Uterus (tissue), 4 donors: Measurements from ENCODE around the gene RBM25. TPM values are rescaled to one million over a fixed set of nuclear protein-coding genes. Genes with fewer than 3 reads are reported as not detected.

Experiments used
- DNase-seq, 2 donors: peaks; one replicate each; pipeline ENCODE4 v3.0.0-alpha.2; 2019 to 2020
- H3K27ac ChIP-seq, 2 donors: fragments of 200-600 bp; sonication (generic); 1 replicate in 1 of 2; 2 replicates in 1 of 2; pipeline ENCODE4 v1.5.1; 2016 to 2018
- H3K27me3 ChIP-seq, 2 donors: fragments of 200-600 bp; sonication (generic); one replicate each; pipeline ENCODE4 v1.5.1; 2018 to 2019; ENCODE audit warnings: control low read depth in 1 of 2
- H3K36me3 ChIP-seq, 2 donors: fragments of 200-600 bp; sonication (generic); one replicate each; pipeline ENCODE4 v1.5.1; 2019; ENCODE audit warnings: control low read depth in 1 of 2
- H3K4me1 ChIP-seq, 2 donors: fragments of 200-600 bp; sonication (generic); one replicate each; pipeline ENCODE4 v1.5.1; 2018 to 2019; ENCODE audit warnings: control low read depth in 1 of 2
- H3K4me3 ChIP-seq, 2 donors: fragments of 200-600 bp; sonication (generic); 1 replicate in 1 of 2; 2 replicates in 1 of 2; pipeline ENCODE4 v1.5.1; 2018 to 2019; ENCODE audit warnings: mild to moderate bottlenecking in 1 of 2
- H3K9me3 ChIP-seq, 2 donors: fragments of 200-600 bp; sonication (generic); one replicate each; pipeline ENCODE4 v1.5.1; 2019; ENCODE audit warnings: control low read depth in 1 of 2
- POLR2A ChIP-seq, 2 donors: fragments of 450-650 bp; IDR thresholded peaks; one replicate each; pipeline ENCODE4 v1.6.1; 2016; ENCODE audit warnings: antibody characterized with exemption in 2 of 2, mild to moderate bottlenecking in 1 of 2, moderate library complexity in 1 of 2
- intact Hi-C: fragments of 100-400 bp; cut with DNase I; formaldehyde crosslinking; loops from one replicate; pipeline ENCODE4 v1.15.1; 2023; ENCODE audit warnings: low total_unique reads
- total RNA-seq, 4 donors: library from RNA; depleted of rRNA in 3 of 4; stranded (reverse); fragments of >200 nt in 3 of 4; gene quantifications; one replicate each; pipeline versions ENCODE4 v1.1.0 to v1.2.4, GENCODE V29; 2014 to 2023
- TF ChIP-seq, protein P1 (sequence below), 4 experiments: fragments of 200-600 bp in 2 of 4; fragments of 450-650 bp in 2 of 4; sonication (generic) in 2 of 4; IDR thresholded peaks; one replicate each; pipeline ENCODE4 v1.5.1; 2016 to 2019; ENCODE audit warnings: antibody characterized with exemption in 4 of 4, mild to moderate bottlenecking in 2 of 4, moderate library complexity in 1 of 4
- donor health status: DM: yes; HTN: yes; CAD: no.

The RBM25 gene
- total RNA-seq, 4 donors from 2014 or later: 26.2 to 96.1 (median 61.4) TPM

DNA sequence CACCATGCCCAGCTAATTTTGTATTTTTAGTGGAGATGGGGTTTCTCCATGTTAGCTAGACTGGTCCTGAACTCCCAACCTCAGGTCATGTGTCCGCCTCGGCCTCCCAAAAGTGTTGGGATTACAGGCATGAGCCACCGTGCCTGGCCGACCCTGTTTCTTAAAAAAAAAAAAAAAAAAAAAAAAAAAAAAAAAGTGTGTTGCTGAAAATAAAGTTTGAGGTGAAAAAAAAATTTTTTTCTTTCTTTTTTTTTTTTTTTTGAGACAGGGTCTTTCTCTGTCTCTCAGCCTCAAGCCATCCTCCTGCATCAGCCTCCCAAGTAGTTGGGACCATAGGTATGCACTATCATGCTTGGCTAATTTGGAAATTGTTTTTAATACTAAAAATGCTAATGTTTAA lies 11.3 kb downstream of the RBM25 start:
- Histone ChIP-seq H3K27me3 (no peaks in the 10 kb centered on the region), H3K4me3 (no peak overlapping the region), H3K27ac (no peak overlapping the region), H3K4me1 (no peaks in the 10 kb centered on the region), H3K9me3 (no peaks in the 10 kb centered on the region), H3K36me3 (no peaks in the 10 kb centered on the region)
- DNase-seq: no peak
- TF ChIP-seq POLR2A (IDR thresholded peaks at IDR 0.05): no peak
- TF ChIP-seq, protein P1, sequence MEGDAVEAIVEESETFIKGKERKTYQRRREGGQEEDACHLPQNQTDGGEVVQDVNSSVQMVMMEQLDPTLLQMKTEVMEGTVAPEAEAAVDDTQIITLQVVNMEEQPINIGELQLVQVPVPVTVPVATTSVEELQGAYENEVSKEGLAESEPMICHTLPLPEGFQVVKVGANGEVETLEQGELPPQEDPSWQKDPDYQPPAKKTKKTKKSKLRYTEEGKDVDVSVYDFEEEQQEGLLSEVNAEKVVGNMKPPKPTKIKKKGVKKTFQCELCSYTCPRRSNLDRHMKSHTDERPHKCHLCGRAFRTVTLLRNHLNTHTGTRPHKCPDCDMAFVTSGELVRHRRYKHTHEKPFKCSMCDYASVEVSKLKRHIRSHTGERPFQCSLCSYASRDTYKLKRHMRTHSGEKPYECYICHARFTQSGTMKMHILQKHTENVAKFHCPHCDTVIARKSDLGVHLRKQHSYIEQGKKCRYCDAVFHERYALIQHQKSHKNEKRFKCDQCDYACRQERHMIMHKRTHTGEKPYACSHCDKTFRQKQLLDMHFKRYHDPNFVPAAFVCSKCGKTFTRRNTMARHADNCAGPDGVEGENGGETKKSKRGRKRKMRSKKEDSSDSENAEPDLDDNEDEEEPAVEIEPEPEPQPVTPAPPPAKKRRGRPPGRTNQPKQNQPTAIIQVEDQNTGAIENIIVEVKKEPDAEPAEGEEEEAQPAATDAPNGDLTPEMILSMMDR (IDR thresholded peaks at IDR 0.05): no peak
- intact Hi-C loops: no loop called here

DNA sequence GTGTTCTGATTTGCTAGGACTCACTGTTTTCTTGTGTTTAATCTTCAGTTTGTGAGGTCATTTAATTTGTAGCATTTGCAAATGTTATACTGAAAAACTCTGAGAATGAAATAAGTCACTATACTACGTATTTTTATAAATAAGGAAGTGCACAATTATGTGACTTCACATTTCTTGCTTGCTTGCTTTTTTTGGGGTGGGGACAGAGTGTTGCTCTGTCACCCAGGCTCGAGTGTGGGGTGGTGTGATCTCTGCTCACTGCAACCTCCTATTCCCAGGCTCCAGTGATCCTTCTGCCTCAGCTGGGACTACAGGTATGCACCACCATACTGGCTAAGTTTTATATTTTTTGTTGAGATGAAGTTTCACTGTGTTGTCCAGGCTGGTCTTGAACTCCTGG lies 32.7 kb downstream of the RBM25 start:
- Histone ChIP-seq H3K36me3 (no peaks in the 10 kb centered on the region), H3K27me3 (no peaks in the 10 kb centered on the region), H3K27ac (no peak overlapping the region)

DNA sequence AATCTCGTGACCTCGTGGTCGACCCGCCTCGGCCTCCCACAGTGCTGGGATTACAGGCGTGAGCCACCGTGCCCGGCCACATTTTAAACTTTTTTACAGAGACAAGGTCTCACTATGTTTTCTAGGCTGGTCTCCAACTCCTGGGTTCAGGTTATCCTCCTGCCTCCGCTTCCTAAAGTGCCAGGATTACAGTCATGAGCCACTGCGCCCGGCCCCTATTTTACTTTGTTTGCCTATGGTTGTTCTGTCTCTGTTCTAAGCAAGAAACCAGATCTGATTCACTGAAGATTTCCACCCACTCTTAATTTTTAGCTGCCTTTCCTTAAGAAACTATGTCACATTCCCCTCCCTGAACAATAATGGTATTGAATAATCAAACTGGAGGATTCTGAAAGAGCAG lies 39.1 kb downstream of the RBM25 start:
- no peaks in the 10 kb centered on the region for H3K9me3 ChIP-seq
- intact Hi-C loops: no loop called here
- DNase-seq: no peak
- no peak overlapping the region for H3K27ac ChIP-seq
- H3K36me3 ChIP-seq: no peaks in the 10 kb centered on the region
- no peak for TF ChIP-seq POLR2A (IDR thresholded peaks at IDR 0.05)
- TF ChIP-seq, protein P1 (IDR thresholded peaks at IDR 0.05): no peak
- no peaks in the 10 kb centered on the region for H3K4me1 ChIP-seq
- no peaks in the 10 kb centered on the region for H3K27me3 ChIP-seq
- H3K4me3 ChIP-seq: no peak overlapping the region

More for the DNA sequence above, 32.7 kb downstream of the RBM25 start:
- TF ChIP-seq, protein P1 (IDR thresholded peaks at IDR 0.05): no peak
- no peak for TF ChIP-seq POLR2A (IDR thresholded peaks at IDR 0.05)
- DNase-seq: no peak
- Histone ChIP-seq H3K4me3 (no peak overlapping the region), H3K4me1 (no peaks in the 10 kb centered on the region), H3K9me3 (no peaks in the 10 kb centered on the region)
- intact Hi-C loops: no loop called here

DNA sequence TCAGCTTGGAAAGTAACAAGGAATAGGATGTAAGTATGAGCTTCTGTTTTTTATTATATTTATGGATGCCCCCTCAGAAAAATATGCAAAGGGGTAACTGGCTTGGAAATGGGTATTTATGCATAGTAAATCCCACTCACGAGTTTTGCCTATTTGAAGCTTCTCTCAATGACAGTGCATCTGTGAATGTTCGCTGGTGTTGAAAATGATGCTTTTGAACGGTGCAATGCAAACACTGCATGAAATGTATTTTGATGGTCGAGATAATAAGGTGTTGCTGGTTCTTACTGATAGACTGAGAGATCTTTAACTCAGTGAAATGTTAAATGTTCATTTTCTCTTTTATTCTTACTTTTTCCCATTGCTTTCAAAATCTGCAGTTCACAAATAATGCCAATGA lies 42.0 kb downstream of the RBM25 start:
- Histone ChIP-seq H3K4me1 (no peaks in the 10 kb centered on the region), H3K36me3 (no peaks in the 10 kb centered on the region), H3K27me3 (no peaks in the 10 kb centered on the region), H3K4me3 (no peak overlapping the region), H3K27ac (no peak overlapping the region), H3K9me3 (no peaks in the 10 kb centered on the region)
- no peak for DNase-seq
- TF ChIP-seq, protein P1 (IDR thresholded peaks at IDR 0.05): no peak
- TF ChIP-seq POLR2A (IDR thresholded peaks at IDR 0.05): no peak
- intact Hi-C loops: no loop called here

DNA sequence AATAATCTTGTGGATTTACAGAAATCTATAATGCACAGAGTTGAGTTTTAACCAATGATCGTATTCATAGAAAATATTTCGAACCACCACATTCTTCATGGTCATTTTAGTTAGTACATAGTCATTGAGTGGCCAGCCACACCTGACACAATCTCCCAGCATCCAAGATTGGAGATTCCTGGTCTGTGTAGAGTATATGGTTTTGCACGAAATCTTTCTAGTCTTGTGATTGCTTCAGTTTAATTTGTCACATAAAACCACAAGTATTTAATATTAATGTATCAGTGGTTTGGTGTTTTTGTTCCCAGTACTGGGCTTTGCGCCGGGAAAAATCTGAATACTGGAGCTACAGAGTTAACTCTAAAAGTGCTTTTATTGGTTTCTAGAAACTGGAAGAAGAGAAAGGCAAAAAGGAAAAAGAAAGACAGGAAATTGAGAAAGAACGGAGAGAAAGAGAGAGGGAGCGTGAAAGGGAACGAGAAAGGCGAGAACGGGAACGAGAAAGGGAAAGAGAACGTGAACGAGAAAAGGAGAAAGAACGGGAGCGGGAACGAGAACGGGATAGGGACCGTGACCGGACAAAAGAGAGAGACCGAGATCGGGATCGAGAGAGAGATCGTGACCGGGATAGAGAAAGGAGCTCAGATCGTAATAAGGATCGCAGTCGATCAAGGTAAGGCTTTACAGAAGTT lies 44.6 kb downstream of the RBM25 start:
- no peak for TF ChIP-seq POLR2A (IDR thresholded peaks at IDR 0.05)
- no peak for DNase-seq
- Histone ChIP-seq H3K36me3 (no peaks in the 10 kb centered on the region), H3K4me1 (no peaks in the 10 kb centered on the region), H3K4me3 (no peak overlapping the region), H3K9me3 (no peaks in the 10 kb centered on the region), H3K27ac (no peak overlapping the region), H3K27me3 (no peaks in the 10 kb centered on the region)
- intact Hi-C loops: no loop called here
